ENCODE data around the gene POSTN. TPM values are rescaled to one million over a fixed set of nuclear protein-coding genes. Genes with fewer than 3 reads are reported as not detected.
"Not testable (repeated sequence)": the region's sequence is repeated elsewhere in the genome, so short reads cannot be mapped to it uniquely, and the experiment has no call there.

POSTN gene
- total RNA-seq, 1 experiment from 2014 or later = 39.8 TPM

DNA sequence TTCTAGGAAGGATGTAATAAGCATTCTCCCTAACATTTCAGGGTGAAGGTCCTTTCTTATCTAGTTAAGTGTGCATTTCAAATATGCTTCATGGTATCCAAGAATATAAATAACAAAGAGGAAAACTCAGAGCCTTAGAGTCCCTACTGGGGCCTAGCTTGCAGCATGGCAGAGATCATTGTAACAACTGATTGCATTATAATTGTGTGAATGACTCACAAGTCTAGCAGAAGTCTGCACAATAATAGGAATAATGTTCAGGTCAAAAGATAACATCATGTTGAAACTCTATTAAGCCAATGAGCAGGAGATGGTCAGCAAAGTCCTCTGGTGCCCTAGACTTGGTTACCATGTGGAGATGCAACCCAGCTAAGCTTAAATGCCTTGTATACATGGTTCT, 3.4 kb downstream of the POSTN start:
- DNase-seq (ENCODE audit: low read depth) = peak; percentile 51

DNA sequence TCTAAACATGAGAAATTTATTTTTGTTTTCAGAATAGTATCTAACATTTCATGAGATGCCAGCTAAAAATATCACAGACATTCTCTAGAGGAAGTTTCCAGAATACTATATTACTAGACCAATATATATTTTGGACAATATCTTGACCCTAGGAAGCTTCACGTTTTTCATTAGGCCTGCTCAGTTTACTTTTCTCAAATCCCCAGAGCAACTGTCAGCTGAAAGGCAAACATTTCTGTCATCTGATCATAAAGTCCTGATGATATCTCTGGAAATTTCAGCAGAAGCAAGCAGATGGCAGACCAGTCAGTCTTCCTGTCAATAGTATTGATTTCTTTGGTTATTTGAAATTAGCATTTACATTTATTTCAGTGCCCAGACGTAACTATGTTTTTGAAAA, 4.0 kb downstream of the POSTN start:
- DNase-seq (ENCODE audit: low read depth) = no peak

DNA sequence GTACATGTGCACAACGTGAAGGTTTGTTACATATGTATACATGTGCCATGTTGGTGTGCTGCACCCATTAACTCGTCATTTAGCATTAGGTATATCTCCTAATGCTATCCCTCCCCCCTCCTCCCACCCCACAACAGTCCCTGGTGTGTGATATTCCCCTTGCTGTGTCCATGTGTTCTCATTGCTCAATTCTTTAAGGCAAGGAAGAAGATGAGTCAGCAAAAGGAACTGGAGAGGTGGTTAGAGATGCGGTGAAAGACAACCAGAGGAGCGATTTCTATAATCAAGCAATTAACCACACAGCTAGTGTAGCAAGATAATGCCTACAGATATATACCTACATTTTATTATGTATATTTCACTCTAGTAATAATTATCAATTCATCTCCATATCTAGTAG, 9.2 kb downstream of the POSTN start:
- peak; percentile 52 for DNase-seq (ENCODE audit: low read depth)

DNA sequence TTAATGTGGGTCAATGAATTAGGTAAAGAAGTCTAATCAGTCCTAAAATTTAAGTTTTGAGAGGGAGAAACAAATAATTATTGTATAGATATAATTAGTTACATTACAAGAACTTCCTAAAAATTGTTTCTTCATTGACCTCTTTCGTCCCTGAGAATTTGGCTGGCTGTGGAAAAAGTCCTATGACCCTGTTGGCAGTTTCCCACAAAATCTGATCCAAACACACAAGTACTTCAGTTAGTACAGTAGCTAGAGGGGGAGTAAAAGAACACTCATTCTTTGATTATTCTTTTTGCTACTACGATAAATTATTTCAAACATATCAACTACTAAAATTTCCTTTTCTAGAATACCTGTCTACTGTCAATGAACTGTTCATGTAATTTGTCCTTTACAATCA, 11.3 kb downstream of the POSTN start:
- DNase-seq (ENCODE audit: low read depth) = no peak

DNA sequence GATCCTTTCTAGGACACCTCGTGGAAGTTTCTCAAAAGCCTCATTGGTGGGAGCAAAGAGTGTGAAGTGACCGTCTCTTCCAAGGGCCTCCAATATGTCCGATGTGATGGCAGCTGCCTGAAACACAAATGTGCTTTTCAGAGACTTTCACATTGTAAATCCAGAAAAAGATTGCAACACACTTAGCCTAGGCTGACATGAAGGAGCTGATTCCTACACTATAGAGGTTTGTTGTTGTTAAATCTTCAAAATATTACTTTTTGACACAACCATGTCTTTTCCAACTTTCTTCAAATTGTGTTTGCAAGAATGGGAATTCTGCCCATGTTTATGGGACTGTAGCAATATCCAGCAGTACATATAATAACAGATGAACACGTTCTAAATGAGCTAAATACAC, 12.4 kb downstream of the POSTN start:
- no peak for DNase-seq (ENCODE audit: low read depth)

DNA sequence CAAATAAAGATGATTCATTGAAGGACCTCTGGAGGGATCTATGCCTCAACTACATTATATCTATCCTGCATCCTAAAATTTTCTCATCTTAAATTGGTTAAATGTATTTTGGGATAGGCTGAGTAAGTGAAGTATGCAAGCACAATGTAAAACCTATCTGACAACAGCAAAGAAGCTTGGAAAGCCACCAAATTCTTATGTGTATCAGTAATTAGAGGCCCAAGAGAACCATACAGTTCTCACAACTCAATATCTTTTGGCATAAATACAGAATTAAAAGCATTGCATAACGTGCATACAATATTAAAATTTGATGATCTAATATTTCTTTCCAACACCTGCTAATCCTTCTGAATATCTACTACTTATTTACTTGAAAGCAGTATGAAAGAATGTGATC, 13.0 kb downstream of the POSTN start:
- no peak for DNase-seq (ENCODE audit: low read depth)

DNA sequence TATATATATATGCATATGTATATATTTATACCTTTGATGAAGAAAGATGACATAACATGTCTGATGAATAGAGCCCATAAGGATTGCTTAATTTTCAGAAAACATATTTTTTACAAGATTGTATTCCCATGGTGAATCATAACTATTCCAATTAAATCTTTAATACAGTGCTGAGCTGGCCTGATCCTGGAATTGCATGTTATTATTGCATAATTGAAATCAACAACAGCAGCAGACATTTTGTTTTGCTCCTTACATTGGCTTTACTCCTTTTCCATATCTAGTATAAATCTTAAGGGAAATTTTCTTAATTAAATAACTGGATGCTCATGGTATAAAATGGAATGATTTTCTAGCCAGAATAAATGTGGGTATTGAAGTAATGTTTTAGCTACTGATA, 22.0 kb downstream of the POSTN start:
- DNase-seq (ENCODE audit: low read depth) = no peak

DNA sequence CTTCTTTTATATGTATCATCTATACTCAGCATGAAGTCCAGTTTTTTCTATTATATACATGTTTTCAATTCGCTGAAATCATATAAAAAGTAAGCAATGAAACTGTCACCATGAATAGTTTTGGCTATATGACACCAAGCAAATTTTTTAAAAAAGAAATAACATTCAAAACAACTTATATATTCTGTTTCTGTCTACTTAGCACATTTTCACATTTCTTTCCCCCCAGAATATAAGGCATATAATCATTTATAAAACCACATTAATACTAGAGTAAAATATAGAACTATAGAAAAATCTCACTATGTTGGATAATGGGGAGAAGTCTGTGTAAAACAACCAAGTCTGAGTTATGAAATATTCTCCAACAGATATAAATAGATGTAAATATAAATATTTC, 33.1 kb downstream of the POSTN start:
- no peak for DNase-seq (ENCODE audit: low read depth)

DNA sequence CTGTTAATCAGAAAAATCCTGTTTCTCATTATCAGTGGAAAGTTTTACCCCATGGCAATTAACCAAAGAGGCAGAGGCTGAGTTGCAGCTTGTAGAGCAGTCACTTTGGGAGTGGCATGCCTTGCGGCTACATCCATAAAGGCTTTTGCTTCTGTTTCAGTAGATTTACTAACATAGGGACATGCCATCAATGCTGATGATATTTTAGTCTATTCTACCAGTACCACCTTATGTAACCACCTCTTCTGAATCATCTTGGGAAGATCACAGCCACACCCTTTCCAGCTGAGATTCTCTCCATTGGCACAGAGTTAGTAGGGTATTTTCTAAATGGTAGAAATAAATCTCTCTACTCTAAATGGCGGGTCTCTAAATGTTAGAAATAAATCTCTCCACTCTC, 37.5 kb downstream of the POSTN start:
- peak; percentile 28 for DNase-seq (ENCODE audit: low read depth)

DNA sequence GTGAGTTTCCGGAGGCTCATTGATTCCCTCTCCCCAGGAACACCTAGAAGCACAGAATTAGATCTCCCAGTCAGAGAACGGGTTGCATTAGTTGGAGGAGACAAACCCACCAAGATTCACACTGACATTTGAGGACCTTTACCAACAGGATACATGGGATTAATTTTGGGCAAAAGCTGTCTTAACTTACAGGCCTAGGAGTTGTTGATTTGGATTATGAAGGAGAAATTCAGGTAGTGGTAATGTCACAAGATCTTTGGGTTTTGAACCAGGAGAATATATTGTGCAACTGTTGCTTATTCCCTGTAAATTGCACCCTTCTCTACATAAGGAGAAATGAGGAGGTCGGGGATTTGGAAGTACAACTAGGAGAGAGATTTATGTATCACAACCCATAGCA, 38.0 kb downstream of the POSTN start:
- DNase-seq (ENCODE audit: low read depth) = no peak

DNA sequence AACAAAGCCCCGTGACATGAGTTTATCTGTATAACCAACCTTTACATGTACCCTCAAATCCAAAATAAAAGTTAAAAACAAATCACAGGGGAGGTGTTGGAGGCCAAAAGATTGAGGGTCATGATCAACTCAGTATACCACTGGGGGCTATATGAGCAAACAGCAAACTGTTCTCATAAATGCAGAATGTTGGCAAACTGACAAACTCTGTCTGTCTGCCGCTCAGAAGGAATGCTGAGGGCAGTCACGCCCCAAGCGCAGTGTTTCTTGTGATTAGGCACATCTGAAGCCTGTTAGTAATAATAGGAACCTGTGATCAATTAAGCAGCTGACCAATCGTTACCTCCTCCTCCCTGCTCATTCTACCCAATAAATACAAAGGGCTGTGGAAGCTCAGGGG, 39.8 kb downstream of the POSTN start:
- not testable (repeated sequence) for DNase-seq (ENCODE audit: low read depth)

DNA sequence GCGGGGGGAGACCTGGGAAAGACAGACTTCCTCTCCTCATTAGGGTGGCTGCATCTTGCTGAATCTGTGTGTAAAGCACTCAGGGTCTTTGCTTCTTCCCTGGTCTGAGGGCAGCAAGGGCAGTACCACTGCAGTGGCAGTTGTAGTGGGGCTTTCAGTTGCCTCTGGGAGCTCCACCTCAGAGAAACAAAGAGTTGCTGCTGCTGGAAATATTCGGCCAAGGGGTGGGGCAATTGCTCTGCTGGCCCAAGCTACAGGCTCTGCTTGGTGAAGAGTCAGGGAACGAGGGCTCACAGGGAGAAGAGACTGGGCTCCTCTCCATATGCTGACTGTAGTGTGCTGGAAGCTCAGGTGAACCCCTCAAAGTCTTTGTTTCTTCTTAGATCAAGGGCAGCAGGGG, 52.5 kb downstream of the POSTN start:
- no peak for DNase-seq (ENCODE audit: low read depth)

DNA sequence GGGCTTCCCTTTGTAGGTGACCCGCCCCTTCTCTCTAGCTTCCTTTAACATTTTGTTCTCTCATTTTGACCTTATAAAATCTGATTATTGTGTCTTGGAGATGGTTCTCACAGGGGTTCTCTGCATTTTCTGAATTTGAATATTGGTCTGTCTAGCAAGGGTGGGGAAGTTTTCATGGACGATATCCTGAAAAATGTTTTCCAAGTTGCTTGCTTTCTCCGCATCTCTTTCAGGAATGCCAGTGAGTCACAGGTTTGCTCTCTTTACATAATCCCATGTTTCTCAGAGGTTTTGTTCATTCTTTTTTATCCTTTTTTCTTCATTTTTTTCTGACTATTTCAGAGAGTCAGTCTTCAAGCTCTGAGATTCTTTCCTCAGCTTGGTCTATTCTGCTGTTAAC, 53.6 kb downstream of the POSTN start:
- no peak for DNase-seq (ENCODE audit: low read depth)

DNA sequence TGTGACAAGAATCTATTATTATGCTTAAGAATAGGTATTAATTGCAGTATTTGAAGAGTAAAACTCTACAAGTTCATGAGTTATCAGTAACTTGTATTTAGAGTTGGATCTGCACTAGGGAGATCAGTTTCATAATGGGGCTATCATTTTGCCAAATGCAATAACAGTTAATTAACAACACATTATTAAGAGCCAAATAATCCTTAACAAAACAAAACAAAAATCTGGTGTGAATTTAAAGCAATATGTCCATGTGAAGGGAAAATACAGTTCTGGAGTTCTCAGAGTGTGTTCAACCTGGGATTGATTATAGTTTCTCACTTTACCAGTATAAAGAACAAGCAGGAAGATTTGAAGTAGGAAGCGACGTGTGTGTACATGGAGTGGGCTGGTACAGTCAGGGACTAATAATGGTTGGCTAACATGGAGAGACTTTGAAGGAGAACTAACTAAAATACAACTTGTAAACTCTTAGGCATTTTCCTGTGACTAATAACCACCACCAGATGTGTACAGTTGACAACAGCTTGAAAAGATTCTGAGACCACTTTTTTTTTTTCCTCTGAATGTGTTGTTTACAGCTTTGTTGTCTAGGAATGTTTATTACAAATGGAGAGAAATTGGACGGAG, 58.5 kb downstream of the POSTN start:
- peak; percentile 74 for DNase-seq (ENCODE audit: low read depth)

DNA sequence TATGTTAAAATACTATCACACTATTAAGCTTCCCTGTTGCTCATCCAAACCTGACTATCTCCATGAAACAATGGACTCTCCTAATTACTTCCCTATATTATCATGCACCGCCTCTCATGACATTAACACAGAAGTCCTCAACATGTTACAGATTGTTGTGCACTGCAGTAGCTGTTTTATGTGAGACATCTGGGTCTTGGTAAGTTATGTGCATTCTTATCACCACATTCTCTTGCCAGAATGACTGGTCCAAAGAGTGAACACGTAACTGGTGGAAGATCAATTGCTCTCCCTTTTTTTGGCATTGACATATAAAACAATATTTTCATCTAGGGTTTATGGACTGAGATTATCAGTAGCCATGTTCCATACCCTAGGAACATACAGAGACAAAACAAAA, 59.4 kb downstream of the POSTN start:
- DNase-seq (ENCODE audit: low read depth) = no peak

DNA sequence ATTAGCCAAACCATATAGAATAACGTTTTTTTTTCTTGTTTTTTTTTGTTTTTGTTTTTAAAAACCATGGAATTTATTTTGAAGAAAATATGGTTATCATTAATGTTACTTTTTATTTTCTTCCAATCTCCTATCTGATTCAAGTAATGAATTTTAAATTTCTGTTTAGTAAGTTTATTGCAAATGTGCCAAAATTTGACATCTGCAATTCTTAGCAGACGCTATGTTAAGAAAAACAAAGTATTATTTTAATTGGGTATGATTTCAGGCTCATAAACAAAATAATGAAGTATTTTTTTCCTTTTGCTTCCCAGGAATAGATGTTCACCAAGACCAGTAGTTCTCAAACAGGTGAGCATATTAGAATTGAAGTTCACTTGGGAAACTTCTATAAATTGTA, 63.1 kb downstream of the POSTN start:
- DNase-seq (ENCODE audit: low read depth) = no peak

DNA sequence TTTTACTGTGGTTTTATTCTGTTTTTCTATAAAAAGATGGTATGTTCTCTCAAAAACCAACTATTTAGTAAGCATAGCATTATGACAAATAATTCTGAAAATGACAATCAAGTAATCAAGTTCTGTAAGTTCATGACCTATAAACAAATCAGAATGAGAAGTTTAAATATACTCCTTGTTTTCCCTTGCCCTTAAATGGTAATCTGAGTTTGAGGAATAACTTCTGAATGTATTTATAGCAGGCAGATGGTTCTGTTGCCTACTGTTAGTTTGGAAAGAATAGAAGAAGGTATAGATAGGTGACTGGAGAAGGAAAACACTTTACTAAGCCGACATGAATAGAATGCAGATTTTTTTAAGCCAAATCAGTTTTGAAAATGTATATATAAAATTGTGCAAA, 63.9 kb downstream of the POSTN start:
- no peak for DNase-seq (ENCODE audit: low read depth)

DNA sequence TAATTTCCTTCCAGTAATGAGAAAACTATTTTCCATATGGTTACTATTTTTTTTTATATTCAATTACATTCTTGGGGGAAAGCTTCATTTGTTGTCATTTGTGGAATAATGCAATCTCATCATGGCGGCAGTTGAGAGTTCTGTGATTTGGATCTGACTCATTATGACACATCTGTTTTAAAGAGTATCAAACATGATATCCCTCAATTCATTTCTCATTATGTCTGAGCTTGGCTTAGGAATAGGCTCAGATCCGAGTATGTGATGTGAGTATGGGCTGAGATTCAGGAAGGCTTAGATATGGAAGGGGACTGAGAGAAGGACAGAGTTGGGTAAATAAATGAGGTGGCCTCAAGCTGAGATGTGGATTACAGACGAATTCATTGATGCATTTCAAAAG, 64.4 kb downstream of the POSTN start:
- DNase-seq (ENCODE audit: low read depth) = peak; percentile 65

DNA sequence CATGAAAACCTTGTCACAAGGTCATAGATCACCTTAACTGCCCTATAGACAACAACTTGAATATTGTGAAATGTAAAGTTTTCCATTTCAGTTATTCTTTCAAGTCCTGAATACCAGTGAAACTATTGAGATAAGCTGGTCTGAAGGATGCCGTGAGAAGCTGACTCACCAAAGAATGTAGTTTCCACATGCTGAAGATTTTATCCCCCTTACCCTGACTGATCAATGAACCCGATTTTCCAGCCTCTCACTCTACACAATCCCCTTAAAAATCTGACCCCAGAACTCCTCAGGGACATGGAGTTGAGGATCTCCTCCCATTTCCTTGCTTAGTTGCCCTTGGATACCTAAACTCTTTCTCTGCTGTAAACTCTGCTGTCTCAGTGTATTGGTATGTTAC, 67.5 kb downstream of the POSTN start:
- DNase-seq (ENCODE audit: low read depth) = no peak

DNA sequence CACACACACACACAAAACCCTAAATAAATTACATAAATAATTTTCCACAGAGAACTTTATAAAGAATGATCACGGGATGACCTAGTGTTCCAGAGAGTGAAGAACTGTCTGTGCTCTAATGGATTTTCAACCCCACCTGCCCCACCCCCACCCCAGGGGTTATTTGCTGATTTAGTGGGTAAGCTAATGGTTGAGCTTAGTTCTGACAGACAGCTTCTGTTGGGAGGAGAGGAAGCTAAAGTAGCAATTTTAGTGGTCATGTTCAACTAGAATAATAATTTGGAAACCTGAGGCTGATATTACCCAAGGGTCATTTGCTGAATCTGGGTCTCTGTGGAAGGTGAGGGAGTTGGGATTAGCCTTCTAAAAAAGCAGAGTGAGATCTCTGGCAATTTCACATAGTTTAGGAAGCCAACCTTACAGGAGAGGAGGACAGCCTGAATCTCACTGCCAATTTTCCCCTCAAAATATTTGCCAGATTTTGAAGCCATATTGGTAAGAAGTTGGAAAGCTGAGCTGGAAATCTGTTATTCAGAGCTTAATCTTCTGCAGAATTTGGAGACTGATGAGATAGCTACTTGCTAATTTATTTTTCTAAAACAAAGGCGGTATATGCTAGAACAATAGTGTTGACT, 68.7 kb downstream of the POSTN start:
- DNase-seq (ENCODE audit: low read depth) = no peak

DNA sequence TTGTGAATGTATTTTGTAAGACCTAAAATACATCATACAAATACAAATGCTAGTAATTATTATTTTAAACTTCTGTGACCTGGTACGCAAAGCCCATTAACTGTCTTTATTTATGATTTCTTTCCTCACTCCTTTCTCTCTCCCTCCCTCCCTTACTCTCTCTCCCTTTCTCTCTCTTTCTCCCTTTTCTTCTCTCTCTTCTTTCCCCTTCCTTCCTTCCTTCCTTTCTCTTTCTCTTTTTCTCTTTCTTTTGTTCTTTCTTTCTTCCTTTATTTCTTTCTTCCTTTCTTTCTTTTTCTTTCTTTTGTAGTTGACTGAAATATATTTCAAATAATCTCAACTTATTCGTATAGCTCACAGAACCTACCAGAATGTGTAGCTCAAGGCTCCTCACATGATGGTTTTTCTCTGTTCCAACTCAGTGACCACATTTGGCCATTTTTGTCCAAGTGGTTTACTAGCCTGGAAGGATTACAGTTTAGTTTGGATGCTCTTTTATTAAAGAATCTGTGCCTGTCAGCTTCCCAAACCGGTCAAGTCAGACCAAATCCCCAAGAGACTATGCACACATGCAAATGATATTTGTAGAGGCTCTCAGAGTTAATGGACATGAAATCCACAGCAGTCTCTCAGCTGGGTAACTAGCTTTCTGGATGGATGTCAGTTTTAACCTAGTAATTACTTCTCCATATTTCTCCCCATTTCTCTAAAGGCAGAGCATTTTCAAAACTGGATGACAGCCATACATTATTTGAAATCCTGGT, 71.7 kb downstream of the POSTN start:
- peak; percentile 3 for DNase-seq (ENCODE audit: low read depth)

DNA sequence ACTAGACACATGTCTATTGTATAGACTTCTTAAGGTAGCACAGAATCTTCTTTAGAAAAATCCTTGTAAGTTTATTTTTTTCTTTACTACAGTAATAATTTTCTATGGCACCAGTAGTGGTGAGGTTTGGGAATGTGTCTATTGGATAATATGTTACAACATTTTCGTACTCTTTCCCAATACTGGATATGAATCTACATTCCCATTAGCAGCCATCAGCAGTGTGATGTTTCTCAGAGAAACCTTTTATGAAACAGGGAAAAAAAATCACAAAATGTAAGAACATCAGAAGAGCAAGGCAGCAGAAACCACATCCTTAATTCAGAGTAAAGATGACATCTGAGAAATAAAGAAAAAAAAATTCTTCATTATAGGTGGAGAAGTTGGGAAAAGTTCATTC, 83.3 kb downstream of the POSTN start:
- DNase-seq (ENCODE audit: low read depth) = no peak

All from RPMI7951 (cell line).